ENCODE data around the gene C1orf53. TPM values are rescaled to one million over a fixed set of nuclear protein-coding genes. Genes with fewer than 3 reads are reported as not detected.
"Not testable (repeated sequence)": the region's sequence is repeated elsewhere in the genome, so short reads cannot be mapped to it uniquely, and the experiment has no call there.

C1orf53 gene
- total and polyA plus RNA-seq, 2 of the 13 experiments (the other 11 are each of a cell fraction or from before 2014, with no cell fraction given), result 5.8 to 10.1 TPM

GRCh38 chr1:197937892-197938291, 35.5 kb downstream of the C1orf53 start (continued):
- TF ChIP-seq, protein P1, sequence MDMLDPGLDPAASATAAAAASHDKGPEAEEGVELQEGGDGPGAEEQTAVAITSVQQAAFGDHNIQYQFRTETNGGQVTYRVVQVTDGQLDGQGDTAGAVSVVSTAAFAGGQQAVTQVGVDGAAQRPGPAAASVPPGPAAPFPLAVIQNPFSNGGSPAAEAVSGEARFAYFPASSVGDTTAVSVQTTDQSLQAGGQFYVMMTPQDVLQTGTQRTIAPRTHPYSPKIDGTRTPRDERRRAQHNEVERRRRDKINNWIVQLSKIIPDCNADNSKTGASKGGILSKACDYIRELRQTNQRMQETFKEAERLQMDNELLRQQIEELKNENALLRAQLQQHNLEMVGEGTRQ (IDR thresholded peaks at IDR 0.05; ENCODE audit: low read depth, low read length), result no peak
- TF ChIP-seq, protein P1 (CRISPR knock-in tag; IDR thresholded peaks at IDR 0.05; ENCODE audit: borderline replicate concordance), result no peak
- TF ChIP-seq, protein P2, sequence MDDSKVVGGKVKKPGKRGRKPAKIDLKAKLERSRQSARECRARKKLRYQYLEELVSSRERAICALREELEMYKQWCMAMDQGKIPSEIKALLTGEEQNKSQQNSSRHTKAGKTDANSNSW (CRISPR knock-in tag; IDR thresholded peaks at IDR 0.05; ENCODE audit: borderline replicate concordance), result no peak
- TF ChIP-seq NBN (conservative IDR thresholded peaks at IDR 0.05), result no peak

- H3K9ac ChIP-seq (ENCODE audit: insufficient read depth, low read depth, low read length); H3K27ac ChIP-seq (ENCODE audit: extremely low read length, insufficient read depth, low read length); H3K36me3 ChIP-seq (replicated peaks in 1 of 2; ENCODE audit: control insufficient read depth in 1 of 2, insufficient read depth in 2 of 2, low read length in 2 of 2); H2AFZ ChIP-seq (ENCODE audit: low read length); H4K20me1 ChIP-seq (ENCODE audit: insufficient read depth, low read length); intact Hi-C loops (cut with micrococcal nuclease; ENCODE audit: unreplicated experiment); FAIRE-seq; H3K4me1 ChIP-seq (ENCODE audit: insufficient read depth, low read length); DNase-seq (ENCODE audit: low spot score); BruUV-seq (replicated peaks); H3K79me2 ChIP-seq (ENCODE audit: insufficient read depth, low read length); POLR2A ChIA-PET; H3K4me3 ChIP-seq (replicated peaks in 1 of 3; ENCODE audit: insufficient read depth in 1 of 3, low read depth in 2 of 3, low read length in 3 of 3); H3K27me3 ChIP-seq (ENCODE audit: control insufficient read depth in 1 of 2, insufficient read depth in 2 of 2, low read length in 2 of 2); in situ Hi-C loops (cut with HindIII; ENCODE audit: extremely low pct_ligation_motif_present, low pct_unique_long_range_greater_than_20kb); H3K9me3 ChIP-seq (ENCODE audit: low read length); CTCF ChIA-PET (ENCODE audit: low intra/inter-chr PET ratio, low total read pairs); H3K4me2 ChIP-seq (ENCODE audit: low read depth, low read length); ATAC-seq: not testable (repeated sequence)
- WGBS (ENCODE audit: low lambda C conversion rate), result 49% methylated on average over 6 of the region's 6 CpGs
- peak; percentile 27; the same call in 1 of the 2 replicates for TF ChIP-seq CEBPB (IDR thresholded peaks at IDR 0.05; ENCODE audit: borderline replicate concordance, low read depth, low read length)
- TF ChIP-seq ATF4 (CRISPR knock-in tag; IDR thresholded peaks at IDR 0.05), result peak in 1 of 2 experiments; percentile 89; a peak in 2 of 4 replicates
Measured at GRCh38 chr1:197939159-197939980, 36.9 kb downstream of the C1orf53 start.

Measured in HepG2 (cell line).